Activated T-cell treated with anti-CD3 and anti-CD28 coated beads, Interleukin-2, amount 50 U/mL, for 4 hours (primary cell): Measurements from ENCODE around the gene SENP7. TPM values are rescaled to one million over a fixed set of nuclear protein-coding genes. Genes with fewer than 3 reads are reported as not detected.
"Not testable (repeated sequence)": the region's sequence is repeated elsewhere in the genome, so short reads cannot be mapped to it uniquely, and the experiment has no call there.

Source experiments
- ATAC-seq, 2 donors: fragments of 200-7000 bp; cut with Tn5 transposase; one replicate each; pipeline ENCODE4 v1.10.0; 2021
- DNase-seq: peaks from one replicate; pipeline ENCODE4 v3.0.0-alpha.2; 2020
- H3K27me3 Mint-ChIP-seq: one replicate; pipeline ENCODE4 v1.8.0; 2021; ENCODE audit warnings: low read depth, mixed read lengths
- H3K36me3 Mint-ChIP-seq: one replicate; pipeline ENCODE4 v1.8.0; 2022; ENCODE audit warnings: mixed read lengths; ENCODE audit not compliant: insufficient read depth
- H3K4me1 Mint-ChIP-seq: one replicate; pipeline ENCODE4 v1.8.0; 2021; ENCODE audit warnings: low read depth, mixed read lengths
- H3K4me3 Mint-ChIP-seq: one replicate; pipeline ENCODE4 v1.8.0; 2021; ENCODE audit warnings: mild to moderate bottlenecking, moderate library complexity, mixed read lengths
- H3K9me3 Mint-ChIP-seq: one replicate; pipeline ENCODE4 v1.8.0; 2021; ENCODE audit warnings: mixed read lengths
- total RNA-seq, 3 donors: library from RNA; stranded (reverse); gene quantifications; one replicate each; pipeline ENCODE4 v1.2.1, GENCODE V29; 2021

The SENP7 gene
- total RNA-seq, 3 donors from 2014 or later: 3.0 to 4.6 (median 4.0) TPM

DNA sequence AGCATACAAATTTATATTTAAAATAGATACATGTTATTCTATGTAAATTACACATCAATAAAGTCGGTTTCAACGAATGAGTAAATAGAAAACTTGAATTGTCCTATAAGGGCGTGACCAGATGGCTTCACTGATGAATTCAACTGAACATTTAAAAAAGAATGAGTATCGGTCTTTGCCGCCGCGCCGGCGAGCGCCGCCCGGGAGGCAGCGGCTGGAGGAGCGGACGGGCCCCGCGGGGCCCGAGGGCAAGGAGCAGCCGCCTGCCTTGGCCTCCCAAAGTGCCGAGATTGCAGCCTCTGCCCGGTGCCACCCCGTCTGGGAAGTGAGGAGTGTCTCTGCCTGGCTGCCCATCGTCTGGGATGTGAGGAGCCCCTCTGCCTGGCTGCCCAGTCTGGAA, 74.4 kb downstream of the SENP7 start:
- H3K4me3 Mint-ChIP-seq, DNase-seq, H3K27me3 Mint-ChIP-seq, ATAC-seq: not testable (repeated sequence)
- peaks cover 29% of the 10 kb centered on the region for H3K9me3 Mint-ChIP-seq
- peaks cover 33% of the 10 kb centered on the region for H3K4me1 Mint-ChIP-seq
- peaks cover 34% of the 10 kb centered on the region for H3K36me3 Mint-ChIP-seq

DNA sequence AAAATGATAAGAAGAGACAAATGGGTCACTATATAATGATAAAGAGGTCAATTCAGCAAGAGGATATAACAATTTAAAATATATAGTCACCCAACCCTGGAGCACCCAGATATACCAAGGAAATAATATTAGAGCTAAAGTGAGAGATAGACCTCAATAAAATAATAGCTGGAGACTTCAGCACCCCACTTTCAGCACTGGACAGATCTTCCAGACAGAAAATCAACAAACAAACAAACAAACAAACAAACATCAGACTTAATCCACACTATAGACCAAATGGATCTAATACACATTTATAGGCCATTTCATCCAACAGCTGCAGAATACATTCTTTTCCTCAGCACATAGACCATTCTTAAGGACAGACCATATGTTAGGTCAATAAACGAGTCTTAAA, 79.4 kb downstream of the SENP7 start:
- ATAC-seq: no peak
- Mint-ChIP-seq H3K9me3 (peaks cover 32% of the 10 kb centered on the region), H3K36me3 (peaks cover 28% of the 10 kb centered on the region), H3K4me1 (peaks cover 23% of the 10 kb centered on the region), H3K4me3 (no peak overlapping the region), H3K27me3 (no peaks in the 10 kb centered on the region)
- DNase-seq: no peak

GRCh38 chr3:101423984-101424888, 88.8 kb downstream of the SENP7 start:
- Mint-ChIP-seq H3K4me1 (peaks cover 47% of the 10 kb centered on the region), H3K4me3 (no peak overlapping the region)
- DNase-seq: no peak

DNA sequence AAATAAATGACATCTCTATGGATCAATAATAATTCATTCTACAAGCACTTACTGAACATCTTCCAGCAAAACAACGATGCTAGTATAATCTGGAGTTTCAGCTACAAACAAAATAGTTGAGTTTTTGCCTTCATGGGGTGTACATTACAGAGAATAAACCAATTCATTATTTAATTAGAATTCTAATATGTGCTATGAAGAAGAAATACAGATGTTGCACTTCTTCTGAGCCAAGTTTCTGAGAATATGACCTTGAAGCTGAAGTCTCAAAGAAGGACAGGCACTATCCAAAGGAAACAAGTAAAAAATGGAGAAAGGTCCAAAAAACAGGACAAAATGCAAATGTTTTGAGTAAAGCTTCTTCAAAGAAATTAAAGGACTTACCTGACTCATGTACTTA, 94.2 kb downstream of the SENP7 start:
- no peak overlapping the region for H3K4me3 Mint-ChIP-seq
- peaks cover 41% of the 10 kb centered on the region for H3K4me1 Mint-ChIP-seq
- H3K9me3 Mint-ChIP-seq: no peaks in the 10 kb centered on the region
- H3K27me3 Mint-ChIP-seq: no peaks in the 10 kb centered on the region
- ATAC-seq: no peak
- H3K36me3 Mint-ChIP-seq: peaks cover 12% of the 10 kb centered on the region
- no peak for DNase-seq

More at GRCh38 chr3:101423984-101424888, 88.8 kb downstream of the SENP7 start:
- ATAC-seq: peak; percentile 54 to 58
- H3K36me3 Mint-ChIP-seq: peaks cover 21% of the 10 kb centered on the region
- peaks cover 23% of the 10 kb centered on the region for H3K9me3 Mint-ChIP-seq
- H3K27me3 Mint-ChIP-seq: no peaks in the 10 kb centered on the region

- H3K4me3 Mint-ChIP-seq: no peak overlapping the region
- no peaks in the 10 kb centered on the region for H3K27me3 Mint-ChIP-seq
- no peak for DNase-seq
- H3K9me3 Mint-ChIP-seq: peaks cover 10% of the 10 kb centered on the region
- H3K36me3 Mint-ChIP-seq: peaks cover 29% of the 10 kb centered on the region
- peaks cover 28% of the 10 kb centered on the region for H3K4me1 Mint-ChIP-seq
- no peak for ATAC-seq
Measured at GRCh38 chr3:101414121-101414520, 98.9 kb downstream of the SENP7 start.

- DNase-seq: no peak
- Mint-ChIP-seq H3K36me3 (peaks cover 33% of the 10 kb centered on the region), H3K27me3 (no peaks in the 10 kb centered on the region), H3K4me1 (peaks cover 28% of the 10 kb centered on the region), H3K4me3 (no peak overlapping the region), H3K9me3 (peaks cover 14% of the 10 kb centered on the region)
- ATAC-seq: no peak
Measured at GRCh38 chr3:101413656-101414055, 99.4 kb downstream of the SENP7 start.

GRCh38 chr3:101391413-101391950, 121.5 kb downstream of the SENP7 start:
- Mint-ChIP-seq H3K4me1 (peaks cover 43% of the 10 kb centered on the region), H3K4me3 (no peak overlapping the region), H3K27me3 (no peaks in the 10 kb centered on the region), H3K9me3 (peaks cover 30% of the 10 kb centered on the region), H3K36me3 (peaks cover 47% of the 10 kb centered on the region)
- DNase-seq: no peak
- ATAC-seq: no peak

GRCh38 chr3:101388706-101389105, 124.3 kb downstream of the SENP7 start:
- Mint-ChIP-seq H3K4me1 (peaks cover 52% of the 10 kb centered on the region), H3K27me3 (no peaks in the 10 kb centered on the region), H3K9me3 (peaks cover 20% of the 10 kb centered on the region), H3K4me3 (no peak overlapping the region), H3K36me3 (peaks cover 30% of the 10 kb centered on the region)
- no peak for ATAC-seq
- no peak for DNase-seq

DNA sequence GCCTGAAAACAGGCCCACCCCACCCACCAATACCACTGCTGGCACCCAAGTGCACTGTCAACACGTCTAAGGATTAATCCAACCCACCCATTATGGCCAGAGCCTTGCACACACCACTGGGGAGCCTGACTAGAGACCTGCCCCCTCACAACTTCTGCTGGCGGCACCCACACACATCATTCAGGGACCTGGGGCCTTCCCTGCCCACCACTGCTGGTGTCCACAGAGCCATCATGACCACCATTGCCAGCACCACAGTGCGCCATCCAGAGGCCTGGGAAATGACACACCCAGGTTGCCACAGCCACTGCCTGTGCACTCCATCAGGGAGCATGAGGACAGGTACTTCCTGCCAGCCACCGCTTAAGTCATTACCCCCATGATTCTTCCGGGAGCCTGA, 125.7 kb downstream of the SENP7 start:
- ATAC-seq (no peak), DNase-seq (no peak)
- Mint-ChIP-seq H3K36me3 (peaks cover 20% of the 10 kb centered on the region), H3K4me3 (no peak overlapping the region), H3K4me1 (peaks cover 52% of the 10 kb centered on the region), H3K9me3 (peaks cover 12% of the 10 kb centered on the region), H3K27me3 (no peaks in the 10 kb centered on the region)

DNA sequence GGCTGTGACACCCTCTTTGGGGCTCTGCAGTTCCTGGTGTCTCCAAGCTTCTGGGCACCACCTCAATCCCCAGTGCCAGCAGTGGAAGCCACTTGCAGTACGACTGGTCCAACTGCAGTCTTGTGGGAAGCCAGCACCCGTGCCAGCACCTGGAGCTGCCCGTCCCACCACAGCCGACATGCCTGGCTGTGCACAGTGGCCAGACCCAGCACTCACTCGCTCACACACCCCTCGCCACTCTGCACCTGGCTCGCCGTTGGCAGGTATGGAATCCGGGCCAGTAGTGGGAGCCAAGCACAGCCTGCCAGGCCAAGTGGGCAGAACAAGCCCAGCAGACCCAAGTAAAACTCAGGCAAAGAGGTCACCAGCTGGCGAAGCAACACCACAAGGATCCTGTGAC, 128.6 kb downstream of the SENP7 start:
- Mint-ChIP-seq H3K4me3 (no peak overlapping the region), H3K4me1 (peaks cover 48% of the 10 kb centered on the region), H3K36me3 (peaks cover 7% of the 10 kb centered on the region), H3K9me3 (peaks cover 5% of the 10 kb centered on the region), H3K27me3 (no peaks in the 10 kb centered on the region)
- no peak for DNase-seq
- ATAC-seq: no peak

DNA sequence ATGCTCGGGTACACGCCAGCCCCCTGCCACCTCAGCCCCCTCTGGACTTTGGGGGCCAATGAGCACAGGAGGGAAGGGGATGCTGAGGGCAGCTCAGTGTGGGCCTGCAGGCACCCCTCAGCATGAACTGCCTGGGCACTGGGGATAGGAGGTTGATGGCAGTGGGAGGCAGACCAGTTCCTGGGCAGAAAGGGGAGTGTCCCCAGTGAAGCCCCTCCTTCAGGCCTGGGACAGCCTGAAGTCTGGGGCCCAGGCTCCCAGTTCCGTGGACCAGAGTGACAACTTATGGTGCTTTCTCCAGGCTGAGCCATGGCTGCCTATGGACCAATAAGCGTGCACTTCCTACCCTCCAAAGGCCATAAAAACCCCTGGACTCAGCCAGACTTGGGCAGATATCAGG, 129.4 kb downstream of the SENP7 start:
- peaks cover 3% of the 10 kb centered on the region for H3K36me3 Mint-ChIP-seq
- no peaks in the 10 kb centered on the region for H3K9me3 Mint-ChIP-seq
- H3K4me3 Mint-ChIP-seq: no peak overlapping the region
- H3K27me3 Mint-ChIP-seq: no peaks in the 10 kb centered on the region
- ATAC-seq (no peak), DNase-seq (no peak)
- peaks cover 51% of the 10 kb centered on the region for H3K4me1 Mint-ChIP-seq

DNA sequence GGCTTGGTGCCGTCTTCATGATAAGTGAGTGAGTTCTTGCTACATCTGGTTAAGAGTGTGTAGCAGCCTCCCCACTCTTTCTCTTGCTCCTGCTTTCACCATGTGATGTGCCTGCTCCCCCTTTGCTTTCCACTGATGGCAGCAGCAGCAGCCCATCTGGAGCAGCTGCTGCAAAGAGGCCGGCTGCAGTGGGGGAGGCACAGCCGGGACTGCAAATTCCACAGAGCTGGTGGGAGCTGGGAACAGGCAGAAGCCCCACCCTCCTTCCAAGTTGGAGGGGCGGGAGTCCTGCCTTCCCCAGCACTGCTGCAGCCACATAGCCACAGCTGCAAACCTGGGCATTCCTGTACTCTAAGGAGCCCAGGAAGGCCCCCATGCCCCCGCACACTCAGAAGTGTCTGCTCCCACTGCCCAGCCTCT, 129.8 kb downstream of the SENP7 start:
- peaks cover 54% of the 10 kb centered on the region for H3K4me1 Mint-ChIP-seq

GRCh38 chr3:101381809-101382208, 131.2 kb downstream of the SENP7 start:
- H3K36me3 Mint-ChIP-seq: peaks cover 7% of the 10 kb centered on the region
- no peak overlapping the region for H3K4me3 Mint-ChIP-seq
- no peaks in the 10 kb centered on the region for H3K27me3 Mint-ChIP-seq
- peak; percentile 20 to 47 for ATAC-seq
- DNase-seq: no peak
- H3K4me1 Mint-ChIP-seq: peaks cover 54% of the 10 kb centered on the region
- no peaks in the 10 kb centered on the region for H3K9me3 Mint-ChIP-seq

More for the DNA sequence above, 129.8 kb downstream of the SENP7 start:
- DNase-seq: no peak
- no peaks in the 10 kb centered on the region for H3K9me3 Mint-ChIP-seq
- H3K36me3 Mint-ChIP-seq: peaks cover 4% of the 10 kb centered on the region
- H3K27me3 Mint-ChIP-seq: no peaks in the 10 kb centered on the region
- no peak for ATAC-seq
- no peak overlapping the region for H3K4me3 Mint-ChIP-seq

DNA sequence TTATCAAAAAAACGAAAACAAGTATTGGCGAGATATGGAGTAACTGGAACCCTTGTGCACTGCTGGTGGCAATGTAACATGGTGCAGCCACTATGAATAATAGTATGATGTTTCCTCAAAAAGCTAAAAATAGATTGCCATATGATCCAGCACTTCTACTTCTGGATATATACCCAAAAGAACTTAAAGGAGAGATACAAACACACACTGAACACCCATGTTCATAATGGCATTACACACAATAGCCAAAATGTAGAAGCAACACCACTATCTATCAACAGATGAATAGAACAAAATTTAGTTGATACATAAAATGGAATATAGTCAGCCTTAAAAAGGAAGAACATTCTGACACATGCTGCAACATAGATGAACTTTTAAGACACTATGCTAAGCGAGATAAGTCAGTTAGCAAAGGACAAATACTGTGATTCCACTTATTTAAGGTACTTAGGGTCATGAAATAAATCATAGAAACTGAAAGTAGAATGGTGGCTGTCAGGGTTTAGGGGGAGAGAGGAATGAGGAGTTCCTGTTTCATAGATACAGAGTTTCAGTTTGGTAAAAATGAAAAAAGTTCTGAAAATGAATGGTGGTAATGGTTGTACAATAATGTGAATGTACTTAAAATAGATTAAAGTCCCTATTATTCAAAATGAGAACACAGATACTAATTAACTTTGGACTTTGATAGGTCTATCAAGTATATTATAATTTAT, 133.2 kb downstream of the SENP7 start:
- peak overlapping the region; percentile 48 for H3K4me3 Mint-ChIP-seq
- H3K4me1 Mint-ChIP-seq: peaks cover 46% of the 10 kb centered on the region
- ATAC-seq (peak; percentile 86 to 88), DNase-seq (no peak)
- H3K36me3 Mint-ChIP-seq: peaks cover 9% of the 10 kb centered on the region
- no peaks in the 10 kb centered on the region for H3K9me3 Mint-ChIP-seq
- no peaks in the 10 kb centered on the region for H3K27me3 Mint-ChIP-seq
